Activated CD4-positive, alpha-beta memory T cell treated with anti-CD3 and anti-CD28 coated beads for 36 hours (primary cell): ENCODE data around the gene NRCAM. TPM values are rescaled to one million over a fixed set of nuclear protein-coding genes. Genes with fewer than 3 reads are reported as not detected.

Experiments used
- CTCF ChIA-PET: fragments of 350-600 bp; sonication (Branson Sonifier 250); formaldehyde crosslinking; loops from one replicate; lab custom pipeline; 2021; ENCODE audit warnings: antibody characterized with exemption, inconsistent platforms; lab: Charles Lee
- POLR2A ChIA-PET: fragments of 350-600 bp; sonication (Branson Sonifier 250); formaldehyde crosslinking; loops from one replicate; lab custom pipeline; 2021; ENCODE audit warnings: antibody characterized with exemption; lab: Charles Lee
- DNase-seq: peaks from one replicate; pipeline ENCODE4 v3.0.0-alpha.2; 2020
- H3K27ac Mint-ChIP-seq: one replicate; pipeline ENCODE4 v1.8.0; 2021; ENCODE audit warnings: mixed read lengths
- H3K27me3 Mint-ChIP-seq: one replicate; pipeline ENCODE4 v1.8.0; 2021; ENCODE audit warnings: mixed read lengths
- H3K36me3 Mint-ChIP-seq: one replicate; pipeline ENCODE4 v1.8.0; 2021; ENCODE audit warnings: mixed read lengths
- H3K4me1 Mint-ChIP-seq: one replicate; pipeline ENCODE4 v1.8.0; 2021; ENCODE audit warnings: low read depth, mixed read lengths
- H3K4me3 Mint-ChIP-seq: one replicate; pipeline ENCODE4 v1.8.0; 2021; ENCODE audit warnings: mild to moderate bottlenecking, mixed read lengths
- H3K9me3 Mint-ChIP-seq: one replicate; pipeline ENCODE4 v1.8.0; 2021; ENCODE audit warnings: mixed read lengths
- intact Hi-C: fragments of 100-400 bp; cut with micrococcal nuclease; formaldehyde crosslinking; loops from one replicate; pipeline ENCODE4 v1.15.1; 2023
- total RNA-seq, 2 experiments: library from RNA; stranded (reverse); gene quantifications; one replicate each; pipeline ENCODE4 v1.2.3, GENCODE V29; 2021

Gene NRCAM
- total RNA-seq, 2 experiments from 2014 or later = 0.14 TPM; not detected in 1

DNA sequence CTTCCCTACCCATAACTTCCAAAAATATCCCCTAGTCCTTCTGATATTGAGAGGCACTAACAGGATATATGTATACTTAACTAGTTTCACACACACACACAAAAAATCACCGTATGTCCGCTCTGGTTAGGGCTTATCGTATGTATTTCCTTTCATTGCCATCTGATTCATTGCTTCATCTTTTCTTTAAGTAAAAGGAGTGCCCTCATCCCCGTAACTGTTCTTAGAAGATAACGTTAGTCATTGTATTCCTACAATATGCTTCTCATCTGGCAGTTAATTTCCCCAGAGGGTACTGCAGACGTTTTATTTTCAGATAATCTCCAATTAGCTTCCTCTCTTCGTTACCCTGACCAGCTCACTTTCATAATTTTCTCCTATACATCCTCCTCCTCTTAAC is 37.3 kb downstream of the NRCAM start:
- ChIA-PET CTCF (no interaction called here), POLR2A (no interaction called here)
- no peak for DNase-seq
- Mint-ChIP-seq H3K36me3 (no peaks in the 10 kb centered on the region), H3K27ac (no peak overlapping the region), H3K27me3 (peaks cover 39% of the 10 kb centered on the region), H3K4me3 (no peak overlapping the region), H3K4me1 (peaks cover 5% of the 10 kb centered on the region), H3K9me3 (no peaks in the 10 kb centered on the region)
- intact Hi-C loops = loop anchor here (5.0 kb wide), 1 partner anchor 107 kb away; no protein-coding TSS in a partner anchor

DNA sequence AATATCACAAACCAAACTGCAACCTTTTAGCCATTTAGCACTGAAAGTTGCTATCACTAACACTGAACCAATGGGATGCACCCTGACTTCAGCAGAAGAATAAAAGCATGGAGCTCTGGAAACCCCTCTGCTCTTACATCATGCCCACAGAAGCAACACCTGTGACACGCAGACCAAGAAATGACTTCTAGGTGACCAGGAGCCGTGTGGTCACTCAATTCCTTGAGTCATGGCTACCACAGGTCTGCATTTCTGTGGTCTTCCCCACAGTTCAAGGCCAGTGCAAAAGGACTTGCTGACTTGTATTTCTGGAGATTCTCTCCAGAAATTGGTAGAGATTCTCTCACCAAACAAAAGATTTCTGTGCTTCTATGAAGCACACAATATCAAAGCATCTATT is 38.3 kb downstream of the NRCAM start:
- Mint-ChIP-seq H3K27ac (no peak overlapping the region), H3K36me3 (no peaks in the 10 kb centered on the region), H3K9me3 (peaks cover 2% of the 10 kb centered on the region), H3K27me3 (peaks cover 37% of the 10 kb centered on the region), H3K4me1 (peaks cover 5% of the 10 kb centered on the region), H3K4me3 (no peak overlapping the region)
- CTCF ChIA-PET = no interaction called here
- DNase-seq = no peak
- POLR2A ChIA-PET = no interaction called here
- intact Hi-C loops = loop anchor here (5.0 kb wide), 1 partner anchor 106 kb away; no protein-coding TSS in a partner anchor

DNA sequence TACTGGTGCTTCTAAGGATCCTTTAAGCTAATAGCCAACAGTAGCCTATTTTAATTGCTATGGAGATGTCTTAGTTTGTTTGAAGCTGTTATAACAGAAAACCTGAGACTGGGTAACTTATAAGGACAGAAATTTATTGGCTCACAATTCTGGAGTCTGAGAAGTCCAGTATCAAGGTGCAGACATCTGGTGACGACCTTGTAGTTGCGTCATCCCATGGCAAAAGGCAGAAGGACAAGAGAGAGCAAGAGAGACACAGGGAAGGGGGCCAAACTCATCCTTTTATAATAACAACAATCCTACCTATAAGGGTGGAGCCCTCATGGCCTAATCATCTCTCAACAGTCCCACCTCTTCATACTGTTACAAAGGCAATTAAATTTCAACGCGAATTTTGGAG is 39.1 kb downstream of the NRCAM start:
- POLR2A ChIA-PET = no interaction called here
- DNase-seq = no peak
- intact Hi-C loops = loop anchor here (5.0 kb wide), 1 partner anchor 105 kb away; no protein-coding TSS in a partner anchor
- peaks cover 2% of the 10 kb centered on the region for H3K9me3 Mint-ChIP-seq
- no peak overlapping the region for H3K4me3 Mint-ChIP-seq
- peaks cover 38% of the 10 kb centered on the region for H3K27me3 Mint-ChIP-seq
- CTCF ChIA-PET = no interaction called here
- H3K36me3 Mint-ChIP-seq = no peaks in the 10 kb centered on the region
- peaks cover 5% of the 10 kb centered on the region for H3K4me1 Mint-ChIP-seq
- H3K27ac Mint-ChIP-seq = no peak overlapping the region

DNA sequence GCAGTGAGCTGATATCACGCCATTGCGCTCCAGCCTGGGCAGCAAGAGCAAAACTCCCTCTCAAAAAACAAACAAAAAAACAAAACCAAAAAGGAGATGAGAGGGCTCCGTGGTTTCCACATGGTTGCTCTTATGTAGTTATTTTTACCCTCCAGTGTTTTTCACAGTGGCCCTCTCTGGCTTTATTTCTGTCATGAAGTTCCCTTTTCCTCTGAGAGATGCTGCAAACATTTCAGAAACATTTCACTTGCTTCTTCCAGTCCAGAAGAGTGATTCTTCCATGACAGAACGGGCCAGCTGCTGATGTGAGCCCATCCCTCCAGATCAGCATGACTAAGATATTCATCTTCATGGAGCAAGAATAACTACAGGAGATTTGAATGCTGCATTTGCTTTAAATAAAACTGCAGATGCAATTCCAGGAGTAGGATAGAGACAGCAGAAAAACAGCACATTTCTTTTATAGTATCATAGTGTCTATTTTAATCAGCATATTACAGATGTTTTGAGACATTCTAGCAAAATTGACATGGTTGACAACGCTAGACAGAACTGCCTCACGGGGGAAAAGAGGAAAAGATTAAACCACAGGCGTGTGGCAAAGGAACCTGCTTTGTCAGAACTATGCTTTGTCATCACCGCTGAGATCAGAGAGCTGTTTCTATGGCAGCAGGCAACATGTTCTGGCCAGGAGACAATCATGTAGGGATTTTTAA is 40.3 kb downstream of the NRCAM start:
- peak; percentile 27 for DNase-seq
- CTCF ChIA-PET = no interaction called here
- intact Hi-C loops = loop anchor here (5.0 kb wide), 1 partner anchor 104 kb away; no protein-coding TSS in a partner anchor
- H3K4me1 Mint-ChIP-seq = peaks cover 5% of the 10 kb centered on the region
- H3K36me3 Mint-ChIP-seq = no peaks in the 10 kb centered on the region
- POLR2A ChIA-PET = no interaction called here
- no peak overlapping the region for H3K27ac Mint-ChIP-seq
- peaks cover 35% of the 10 kb centered on the region for H3K27me3 Mint-ChIP-seq
- H3K4me3 Mint-ChIP-seq = no peak overlapping the region
- H3K9me3 Mint-ChIP-seq = peaks cover 2% of the 10 kb centered on the region

DNA sequence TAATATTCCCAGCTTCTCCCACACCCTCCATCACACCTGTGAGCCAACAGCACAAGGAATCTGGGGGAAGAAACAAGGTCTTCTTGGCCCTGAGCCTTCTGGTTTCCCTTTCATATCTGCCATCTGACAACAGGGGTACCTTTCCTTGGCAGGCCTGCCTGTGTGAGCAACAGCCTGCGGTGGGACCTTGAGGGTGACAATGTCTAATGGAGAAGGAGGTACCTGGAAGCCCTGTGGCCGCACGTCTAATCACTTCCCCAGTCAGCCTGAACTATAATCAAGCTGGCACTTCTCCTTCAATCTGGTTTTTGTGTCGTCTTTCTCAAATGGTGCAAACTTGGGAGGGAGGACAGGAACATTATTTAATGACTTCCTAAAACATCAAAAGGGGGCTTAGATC is 41.2 kb downstream of the NRCAM start:
- ChIA-PET POLR2A (no interaction called here), CTCF (no interaction called here)
- no peak overlapping the region for H3K27ac Mint-ChIP-seq
- peaks cover 2% of the 10 kb centered on the region for H3K9me3 Mint-ChIP-seq
- H3K27me3 Mint-ChIP-seq = peaks cover 29% of the 10 kb centered on the region
- DNase-seq = no peak
- intact Hi-C loops = loop anchor here (5.0 kb wide), 1 partner anchor 103 kb away; no protein-coding TSS in a partner anchor
- peaks cover 5% of the 10 kb centered on the region for H3K4me1 Mint-ChIP-seq
- no peak overlapping the region for H3K4me3 Mint-ChIP-seq
- no peaks in the 10 kb centered on the region for H3K36me3 Mint-ChIP-seq

DNA sequence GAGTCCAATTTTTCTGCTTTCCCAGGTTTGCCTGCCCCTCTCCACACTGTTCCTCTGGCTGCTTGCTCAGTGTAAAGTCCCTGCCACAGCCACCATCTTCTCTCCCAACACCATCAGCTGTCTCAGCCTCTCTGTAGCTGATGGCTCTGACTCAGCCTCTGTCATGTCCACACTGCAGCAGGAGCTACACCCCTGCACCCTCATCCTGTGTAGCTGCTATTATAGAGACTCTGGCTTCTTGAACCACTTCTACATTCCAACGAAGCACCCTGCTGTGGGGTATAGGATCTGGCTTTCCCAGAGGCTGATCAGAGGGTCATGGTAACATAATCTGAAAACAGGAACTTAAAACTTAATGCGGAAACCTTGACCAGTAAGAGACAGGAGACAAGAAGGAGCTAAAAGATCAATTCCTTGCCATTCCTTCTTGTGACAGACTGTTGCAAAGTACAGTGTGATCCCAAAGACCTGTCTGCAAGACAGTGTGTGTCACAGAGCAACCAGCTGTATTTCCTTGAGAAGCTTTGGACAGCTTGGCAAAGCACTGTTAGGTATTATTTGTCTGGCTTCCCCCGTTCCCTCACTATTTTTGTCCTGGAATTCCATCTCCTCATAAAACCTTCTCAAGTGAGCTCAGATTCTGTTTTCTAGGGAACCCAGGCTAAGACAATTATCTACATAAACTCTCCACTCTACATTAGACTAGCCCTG is 42.3 kb downstream of the NRCAM start:
- DNase-seq = no peak
- intact Hi-C loops = no loop called here
- Mint-ChIP-seq H3K27ac (no peak overlapping the region), H3K4me1 (peaks cover 5% of the 10 kb centered on the region), H3K27me3 (peaks cover 22% of the 10 kb centered on the region), H3K9me3 (peaks cover 2% of the 10 kb centered on the region), H3K4me3 (no peak overlapping the region), H3K36me3 (no peaks in the 10 kb centered on the region)
- POLR2A ChIA-PET = no interaction called here
- CTCF ChIA-PET = no interaction called here

DNA sequence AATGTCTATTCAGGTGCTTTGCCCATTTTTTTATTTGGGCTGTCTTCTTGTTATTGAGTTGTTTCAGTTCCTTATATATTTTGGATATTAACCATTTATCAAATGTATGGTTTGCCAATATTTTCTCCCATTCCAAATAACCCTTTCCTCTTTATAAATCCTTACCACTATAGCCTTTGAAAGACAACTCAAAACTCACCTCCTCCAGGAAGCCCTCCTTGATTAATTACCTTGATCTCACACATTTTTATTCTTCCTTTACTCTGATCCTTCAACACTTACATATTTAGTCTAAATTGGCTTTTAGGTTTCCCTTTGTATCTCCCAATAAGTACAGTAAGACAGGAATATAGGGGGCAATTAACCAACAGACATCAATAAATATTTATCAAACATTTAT is 42.9 kb downstream of the NRCAM start:
- Mint-ChIP-seq H3K27ac (no peak overlapping the region), H3K36me3 (no peaks in the 10 kb centered on the region), H3K4me1 (peaks cover 5% of the 10 kb centered on the region), H3K27me3 (peaks cover 21% of the 10 kb centered on the region), H3K4me3 (no peak overlapping the region), H3K9me3 (peaks cover 2% of the 10 kb centered on the region)
- ChIA-PET POLR2A (no interaction called here), CTCF (no interaction called here)
- intact Hi-C loops = no loop called here
- no peak for DNase-seq

DNA sequence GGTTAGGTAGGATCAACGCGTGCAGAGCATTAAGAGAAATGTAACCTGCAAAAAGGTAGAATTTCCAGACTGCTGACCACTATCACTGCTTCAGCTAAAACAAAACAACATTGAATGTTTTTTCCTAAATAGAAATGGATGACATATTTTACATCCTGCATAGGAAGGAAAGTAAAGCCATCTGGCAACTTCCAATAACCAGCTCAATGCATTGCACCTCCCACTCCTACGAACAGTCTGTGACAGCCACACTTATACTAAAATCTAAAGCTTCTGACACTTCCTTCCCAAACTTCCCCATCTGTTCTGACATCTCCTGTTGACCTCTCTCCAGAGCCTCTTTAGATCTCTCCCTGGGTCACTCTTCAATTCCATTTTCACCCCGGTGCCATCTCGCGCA is 47.1 kb downstream of the NRCAM start:
- H3K9me3 Mint-ChIP-seq = peaks cover 2% of the 10 kb centered on the region
- no peaks in the 10 kb centered on the region for H3K36me3 Mint-ChIP-seq
- H3K27ac Mint-ChIP-seq = no peak overlapping the region
- CTCF ChIA-PET = no interaction called here
- intact Hi-C loops = no loop called here
- DNase-seq = no peak
- H3K27me3 Mint-ChIP-seq = peaks cover 5% of the 10 kb centered on the region
- no peak overlapping the region for H3K4me3 Mint-ChIP-seq
- H3K4me1 Mint-ChIP-seq = no peaks in the 10 kb centered on the region
- POLR2A ChIA-PET = no interaction called here

DNA sequence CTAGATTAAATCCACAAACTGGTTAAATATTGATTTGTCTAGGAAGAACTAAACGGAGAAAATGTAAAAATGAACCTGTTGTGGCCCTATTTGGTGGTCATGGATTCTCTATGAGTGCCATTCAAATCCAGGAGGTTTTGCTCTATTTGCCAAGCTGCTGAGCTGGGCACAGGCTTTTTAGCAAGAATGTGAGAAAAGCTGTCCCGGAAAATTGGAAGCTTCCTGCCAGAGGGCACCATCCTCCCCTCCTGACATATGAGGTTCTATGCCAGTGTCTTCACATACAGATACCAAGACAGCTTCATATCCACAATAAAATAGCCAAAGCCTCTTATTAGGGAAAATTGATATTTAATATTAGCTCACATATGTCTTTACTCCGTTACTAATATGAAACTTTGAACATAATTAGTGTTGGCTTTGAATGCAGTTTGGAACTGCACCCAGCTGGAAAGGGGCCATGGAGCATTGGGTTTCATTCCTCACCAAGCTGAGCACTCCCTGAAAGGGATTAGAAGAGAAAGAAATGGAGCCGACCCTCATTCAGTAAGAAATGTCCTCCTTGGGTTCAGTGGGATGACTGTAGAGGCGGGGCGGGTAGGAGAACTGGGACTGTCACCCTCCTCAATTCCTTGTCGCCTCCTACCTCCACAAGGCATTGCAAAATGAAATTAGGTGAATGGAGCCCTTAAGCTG is 47.8 kb downstream of the NRCAM start:
- no peak for DNase-seq
- intact Hi-C loops = no loop called here
- Mint-ChIP-seq H3K4me3 (no peak overlapping the region), H3K9me3 (peaks cover 2% of the 10 kb centered on the region), H3K27me3 (peaks cover 5% of the 10 kb centered on the region), H3K36me3 (no peaks in the 10 kb centered on the region), H3K27ac (no peak overlapping the region), H3K4me1 (no peaks in the 10 kb centered on the region)
- ChIA-PET CTCF (no interaction called here), POLR2A (no interaction called here)

DNA sequence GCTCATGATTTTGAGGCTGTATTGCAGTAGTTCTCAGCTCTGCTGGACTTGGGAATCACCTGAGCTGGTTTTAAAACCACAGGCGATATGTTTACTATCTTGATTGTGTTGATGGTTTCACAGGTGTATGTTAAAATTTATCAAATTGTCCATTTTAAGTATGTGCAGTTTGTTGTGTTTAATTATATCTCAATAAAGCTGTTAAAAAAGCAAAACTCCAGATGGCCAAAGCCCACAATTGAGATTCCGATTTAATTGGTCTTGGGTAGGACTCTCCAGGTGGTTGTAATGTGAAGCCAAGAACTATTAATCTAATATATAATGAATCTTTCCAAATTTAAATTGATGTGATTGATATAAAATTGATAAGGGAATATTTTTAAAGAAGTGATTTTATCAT is 48.6 kb downstream of the NRCAM start:
- CTCF ChIA-PET = no interaction called here
- Mint-ChIP-seq H3K27ac (no peak overlapping the region), H3K27me3 (peaks cover 3% of the 10 kb centered on the region), H3K9me3 (no peaks in the 10 kb centered on the region), H3K4me1 (no peaks in the 10 kb centered on the region), H3K36me3 (no peaks in the 10 kb centered on the region), H3K4me3 (no peak overlapping the region)
- intact Hi-C loops = no loop called here
- DNase-seq = no peak
- POLR2A ChIA-PET = no interaction called here

DNA sequence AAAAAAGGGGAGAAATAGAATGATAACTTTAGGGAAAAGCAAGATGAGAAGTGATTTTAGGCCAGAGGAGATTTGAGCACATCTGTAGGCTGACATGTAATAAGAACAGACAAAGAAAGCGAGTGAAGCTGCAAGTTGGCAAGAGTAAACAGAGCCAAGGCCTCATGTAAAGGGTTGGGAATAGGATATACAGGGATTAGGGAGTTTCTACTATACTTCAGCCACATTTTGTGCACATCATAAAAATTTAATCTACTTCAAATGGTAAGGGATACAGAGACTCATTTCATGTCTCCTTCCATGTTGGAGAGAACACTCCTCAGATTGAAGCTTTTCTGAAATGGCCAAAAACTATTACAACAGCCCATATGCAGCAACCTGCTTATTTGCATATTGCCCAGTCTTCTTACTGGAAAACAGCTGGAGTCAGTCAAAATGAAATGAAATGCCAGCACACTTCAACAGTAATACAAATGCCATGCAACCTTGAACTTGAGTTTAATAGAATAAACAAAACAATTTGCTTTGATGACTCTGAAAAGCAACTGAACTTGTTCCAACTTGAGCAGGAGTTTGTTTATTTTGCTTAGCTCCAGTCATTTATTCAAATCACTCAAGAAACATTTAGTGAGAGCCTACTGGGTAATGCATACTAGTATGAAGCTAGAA is 49.9 kb downstream of the NRCAM start:
- no peak overlapping the region for H3K27ac Mint-ChIP-seq
- H3K4me3 Mint-ChIP-seq = no peak overlapping the region
- H3K36me3 Mint-ChIP-seq = no peaks in the 10 kb centered on the region
- no peak for DNase-seq
- H3K4me1 Mint-ChIP-seq = no peaks in the 10 kb centered on the region
- CTCF ChIA-PET = no interaction called here
- peaks cover 2% of the 10 kb centered on the region for H3K27me3 Mint-ChIP-seq
- POLR2A ChIA-PET = no interaction called here
- intact Hi-C loops = no loop called here
- H3K9me3 Mint-ChIP-seq = no peaks in the 10 kb centered on the region
